PC-3 (cell line): ENCODE results near the gene TNK2. TPM values are rescaled to one million over a fixed set of nuclear protein-coding genes. Genes with fewer than 3 reads are reported as not detected.

Experiments used
- ATAC-seq: fragments of 200-7000 bp; cut with Tn5 transposase; 2 replicates; pipeline ENCODE4 v1.9.1; 2020; ENCODE audit warnings: mild to moderate bottlenecking, moderate library complexity
- BruUV-seq: library from RNA; stranded (reverse); fragments of 400-500 nt; replicated peaks from 2 replicates; lab custom pipeline; 2021; lab: Mats Ljungman, UMichigan
- CTCF ChIA-PET: fragments of 300-600 bp; sonication (Branson Sonifier 250); formaldehyde crosslinking; loops from one replicate; lab custom pipeline; 2022; ENCODE audit warnings: antibody characterized with exemption; lab: Charles Lee
- POLR2A ChIA-PET: fragments of 300-600 bp; sonication (Branson Sonifier 250); formaldehyde crosslinking; loops from one replicate; lab custom pipeline; 2022; ENCODE audit warnings: antibody characterized with exemption; ENCODE audit not compliant: unreplicated experiment; lab: Charles Lee
- DNase-seq: peaks from one replicate; pipeline ENCODE4 v3.0.0-alpha.2; 2015
- H2AFZ ChIP-seq: fragments of 300-600 bp; sonication (generic); 2 replicates; pipeline ENCODE4 v1.6.0; 2016; ENCODE audit warnings: antibody characterized with exemption, low read length
- H3F3A ChIP-seq: fragments of 300-600 bp; sonication (generic); one replicate; pipeline ENCODE4 v1.6.0; 2017; ENCODE audit warnings: antibody characterized with exemption, low read length, control low read depth, mild to moderate bottlenecking; ENCODE audit not compliant: unreplicated experiment
- H3K27ac ChIP-seq: fragments of 300-600 bp; sonication (generic); 2 replicates; pipeline ENCODE4 v1.5.1; 2016; ENCODE audit warnings: mild to moderate bottlenecking, low read length
- H3K27me3 ChIP-seq: fragments of 300-600 bp; sonication (generic); 2 replicates; pipeline ENCODE4 v1.6.1; 2016; ENCODE audit warnings: low read length, mixed read lengths
- H3K36me3 ChIP-seq: fragments of 300-600 bp; sonication (generic); 2 replicates; pipeline ENCODE4 v1.6.1; 2016; ENCODE audit warnings: low read depth, mixed run types, low read length, mixed read lengths
- H3K4me1 ChIP-seq: fragments of 300-600 bp; sonication (generic); 2 replicates; pipeline ENCODE4 v1.5.1; 2016; ENCODE audit warnings: low read length; ENCODE audit not compliant: insufficient read depth
- H3K4me2 ChIP-seq: fragments of 300-600 bp; sonication (generic); 2 replicates; pipeline ENCODE4 v1.6.0; 2016; ENCODE audit warnings: low read length
- H3K4me3 ChIP-seq: fragments of 300-600 bp; sonication (generic); 2 replicates; pipeline ENCODE4 v1.5.1; 2016; ENCODE audit warnings: mild to moderate bottlenecking, low read length, mixed read lengths
- H3K79me2 ChIP-seq: fragments of 300-600 bp; sonication (generic); 2 replicates; pipeline ENCODE4 v1.6.1; 2017; ENCODE audit warnings: low read length, mixed read lengths
- H3K9ac ChIP-seq: fragments of 300-600 bp; sonication (generic); 2 replicates; pipeline ENCODE4 v1.6.0; 2016; ENCODE audit warnings: mild to moderate bottlenecking, low read length
- H3K9me2 ChIP-seq: fragments of 300-600 bp; sonication (generic); replicated peaks from 2 replicates; pipeline ENCODE4 v1.6.1; 2016; ENCODE audit warnings: mixed run types, low read length, mixed read lengths
- H3K9me3 ChIP-seq: fragments of 300-600 bp; sonication (generic); 2 replicates; pipeline ENCODE4 v1.6.1; 2016; ENCODE audit warnings: low read length, mixed read lengths
- H4K20me1 ChIP-seq: fragments of 300-600 bp; sonication (generic); 2 replicates; pipeline ENCODE4 v1.6.1; 2016; ENCODE audit warnings: low read length, mixed read lengths
- CTCF ChIP-seq: fragments of 300-600 bp; sonication (generic); conservative IDR thresholded peaks from 2 replicates; pipeline ENCODE4 v1.5.1; 2017; ENCODE audit warnings: antibody characterized with exemption, low read depth, mild to moderate bottlenecking, low read length
- EZH2 ChIP-seq: fragments of 300-600 bp; sonication (generic); IDR thresholded peaks from one replicate; pipeline ENCODE4 v1.6.1; 2017; ENCODE audit warnings: antibody characterized with exemption, mild to moderate bottlenecking, low read length; ENCODE audit not compliant: unreplicated experiment
- EZH2phosphoT487 ChIP-seq: fragments of 300-600 bp; sonication (generic); IDR thresholded peaks from 2 replicates; pipeline ENCODE4 v1.6.1; 2018; ENCODE audit warnings: mild to moderate bottlenecking, antibody characterized with exemption, low read length, borderline replicate concordance
- intact Hi-C: fragments of 100-400 bp; cut with micrococcal nuclease; formaldehyde crosslinking; loops from 2 replicates; pipeline ENCODE4 v1.9.0; 2023
- total RNA-seq: library from RNA; depleted of rRNA; stranded (reverse); fragments of >200 nt; gene quantifications from 2 replicates; pipeline ENCODE4 v1.2.3, GENCODE V29; 2014

TNK2 gene
- total RNA-seq, 1 experiment from 2014 or later, result 49.3 TPM

GRCh38 chr3:195897853-195898415 is 10.4 kb downstream of the TNK2 start:
- CTCF ChIA-PET, result no interaction called here
- no peak overlapping the region for H3K9ac ChIP-seq
- peak overlapping the region; percentile 8; the same call in 1 of the 2 replicates for H3K4me2 ChIP-seq
- peaks cover 57% of the 10 kb centered on the region for H3K4me1 ChIP-seq
- BruUV-seq, result no TSS peak
- no peaks in the 10 kb centered on the region for H3K36me3 ChIP-seq
- no peaks in the 10 kb centered on the region for H3K9me2 ChIP-seq
- POLR2A ChIA-PET, result no interaction called here
- intact Hi-C loops, result no loop called here
- DNase-seq (peak; percentile 50), ATAC-seq (no peak)
- H4K20me1 ChIP-seq, result no peaks in the 10 kb centered on the region
- no peaks in the 10 kb centered on the region for H3F3A ChIP-seq
- no peak overlapping the region for H3K27ac ChIP-seq
- H3K4me3 ChIP-seq, result no peak overlapping the region
- no peaks in the 10 kb centered on the region for H3K9me3 ChIP-seq
- peaks cover 49% of the 10 kb centered on the region for H3K79me2 ChIP-seq
- TF ChIP-seq CTCF (peak; percentile 39; the same call in 1 of the 2 replicates), EZH2phosphoT487 (no peak)
- H2AFZ ChIP-seq, result no peak overlapping the region
- no peaks in the 10 kb centered on the region for H3K27me3 ChIP-seq

GRCh38 chr3:195897081-195897852 is 11.1 kb downstream of the TNK2 start:
- DNase-seq, result peak; percentile 83
- Histone ChIP-seq H3K4me1 (peaks cover 60% of the 10 kb centered on the region), H3K79me2 (peaks cover 50% of the 10 kb centered on the region), H3K9me3 (no peaks in the 10 kb centered on the region), H3F3A (no peaks in the 10 kb centered on the region), H3K27ac (peak overlapping the region; percentile 66), H2AFZ (no peak overlapping the region), H3K4me2 (peak overlapping the region; percentile 91), H4K20me1 (no peaks in the 10 kb centered on the region), H3K27me3 (no peaks in the 10 kb centered on the region), H3K36me3 (no peaks in the 10 kb centered on the region), H3K9me2 (no peaks in the 10 kb centered on the region), H3K4me3 (peak overlapping the region; percentile 94; the same call in 1 of the 2 replicates), H3K9ac (no peak overlapping the region)
- peak; percentile 5 for ATAC-seq
- no TSS peak for BruUV-seq
- POLR2A ChIA-PET, result interaction anchor here (0.6 kb wide), 1 partner anchor 17 kb away, joined by 3 read pairs; no protein-coding TSS in a partner anchor
- TF ChIP-seq EZH2phosphoT487 (no peak), EZH2 (no peak), CTCF (no peak)
- intact Hi-C loops, result no loop called here
- CTCF ChIA-PET, result interaction anchor here (1.1 to 1.2 kb wide), 3 partner anchors 17 to 626 kb away, joined by 3 to 5 read pairs (median 4); partner anchors contain the start of gene XXYLT1
